Measurements from ENCODE around the gene CD6. TPM values are rescaled to one million over a fixed set of nuclear protein-coding genes. Genes with fewer than 3 reads are reported as not detected.

Gene CD6, protein sequence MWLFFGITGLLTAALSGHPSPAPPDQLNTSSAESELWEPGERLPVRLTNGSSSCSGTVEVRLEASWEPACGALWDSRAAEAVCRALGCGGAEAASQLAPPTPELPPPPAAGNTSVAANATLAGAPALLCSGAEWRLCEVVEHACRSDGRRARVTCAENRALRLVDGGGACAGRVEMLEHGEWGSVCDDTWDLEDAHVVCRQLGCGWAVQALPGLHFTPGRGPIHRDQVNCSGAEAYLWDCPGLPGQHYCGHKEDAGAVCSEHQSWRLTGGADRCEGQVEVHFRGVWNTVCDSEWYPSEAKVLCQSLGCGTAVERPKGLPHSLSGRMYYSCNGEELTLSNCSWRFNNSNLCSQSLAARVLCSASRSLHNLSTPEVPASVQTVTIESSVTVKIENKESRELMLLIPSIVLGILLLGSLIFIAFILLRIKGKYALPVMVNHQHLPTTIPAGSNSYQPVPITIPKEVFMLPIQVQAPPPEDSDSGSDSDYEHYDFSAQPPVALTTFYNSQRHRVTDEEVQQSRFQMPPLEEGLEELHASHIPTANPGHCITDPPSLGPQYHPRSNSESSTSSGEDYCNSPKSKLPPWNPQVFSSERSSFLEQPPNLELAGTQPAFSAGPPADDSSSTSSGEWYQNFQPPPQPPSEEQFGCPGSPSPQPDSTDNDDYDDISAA
- total RNA-seq: not detected in 2 replicates

DNA sequence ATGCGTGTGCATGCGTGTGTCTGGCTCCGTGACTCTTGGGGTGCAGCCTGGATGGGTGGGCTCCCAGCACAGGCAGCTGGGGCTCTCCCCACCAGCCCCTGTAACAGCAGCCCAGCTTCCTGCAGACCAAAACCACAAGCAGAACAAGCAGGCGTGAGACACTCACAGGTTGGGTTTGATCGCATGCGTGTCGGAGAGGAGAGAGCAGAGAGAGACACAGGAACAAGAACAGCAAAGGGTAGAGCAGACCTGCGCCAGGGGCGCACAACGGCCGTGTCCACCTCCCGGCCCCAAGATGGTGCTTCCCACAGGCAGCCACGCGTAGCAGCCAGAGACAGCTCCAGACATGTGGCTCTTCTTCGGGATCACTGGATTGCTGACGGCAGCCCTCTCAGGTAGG lies at the start of gene CD6:
TSS of gene CD6 (plus strand) at position 161 of the 400 bp plus-strand sequence. CDS start at position 347, 186 bp downstream.

DNA sequence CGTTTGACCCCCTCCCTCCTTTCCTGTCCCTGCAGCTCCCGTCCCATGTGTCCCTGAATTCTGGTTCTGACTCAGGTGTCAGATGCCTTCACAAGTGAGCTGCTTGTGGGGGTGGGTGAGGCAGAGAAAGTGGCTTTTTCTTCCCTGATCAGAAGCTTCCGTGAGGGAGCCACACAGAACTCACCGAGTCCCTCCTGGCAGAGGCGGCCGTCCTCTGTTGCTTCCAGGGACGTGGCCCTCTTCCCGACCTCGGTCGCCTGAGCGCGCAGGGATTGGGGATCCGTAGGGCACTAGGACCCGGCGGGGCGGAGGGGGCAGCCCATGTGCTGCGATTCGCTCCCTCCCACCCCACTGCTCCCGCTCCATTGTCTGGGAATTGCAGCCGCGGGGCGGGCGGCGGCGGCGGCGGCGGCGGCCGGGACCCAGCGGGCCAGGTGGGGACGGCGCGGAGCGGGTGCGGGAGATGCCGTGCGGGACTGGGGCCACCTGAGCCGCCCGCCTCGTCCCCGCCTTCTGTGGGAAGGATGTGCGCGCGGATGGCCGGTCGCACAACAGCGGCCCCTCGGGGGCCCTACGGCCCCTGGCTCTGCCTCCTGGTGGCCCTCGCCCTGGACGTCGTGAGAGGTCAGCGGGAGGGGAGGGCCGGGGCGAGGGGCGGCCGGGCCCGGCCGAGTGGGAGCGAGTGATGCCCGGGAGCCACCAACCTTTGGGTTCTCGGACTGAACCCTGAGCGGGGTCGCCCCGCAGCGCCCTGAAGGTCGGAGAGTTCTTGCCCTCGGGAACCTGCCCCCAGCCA lies 47.2 kb upstream of the CD6 start, which contains the start of gene TMEM132A:
TSS of gene TMEM132A (plus strand) at position 351 of the 796 bp plus-strand sequence. CDS start at position 525, 174 bp downstream.

DNA sequence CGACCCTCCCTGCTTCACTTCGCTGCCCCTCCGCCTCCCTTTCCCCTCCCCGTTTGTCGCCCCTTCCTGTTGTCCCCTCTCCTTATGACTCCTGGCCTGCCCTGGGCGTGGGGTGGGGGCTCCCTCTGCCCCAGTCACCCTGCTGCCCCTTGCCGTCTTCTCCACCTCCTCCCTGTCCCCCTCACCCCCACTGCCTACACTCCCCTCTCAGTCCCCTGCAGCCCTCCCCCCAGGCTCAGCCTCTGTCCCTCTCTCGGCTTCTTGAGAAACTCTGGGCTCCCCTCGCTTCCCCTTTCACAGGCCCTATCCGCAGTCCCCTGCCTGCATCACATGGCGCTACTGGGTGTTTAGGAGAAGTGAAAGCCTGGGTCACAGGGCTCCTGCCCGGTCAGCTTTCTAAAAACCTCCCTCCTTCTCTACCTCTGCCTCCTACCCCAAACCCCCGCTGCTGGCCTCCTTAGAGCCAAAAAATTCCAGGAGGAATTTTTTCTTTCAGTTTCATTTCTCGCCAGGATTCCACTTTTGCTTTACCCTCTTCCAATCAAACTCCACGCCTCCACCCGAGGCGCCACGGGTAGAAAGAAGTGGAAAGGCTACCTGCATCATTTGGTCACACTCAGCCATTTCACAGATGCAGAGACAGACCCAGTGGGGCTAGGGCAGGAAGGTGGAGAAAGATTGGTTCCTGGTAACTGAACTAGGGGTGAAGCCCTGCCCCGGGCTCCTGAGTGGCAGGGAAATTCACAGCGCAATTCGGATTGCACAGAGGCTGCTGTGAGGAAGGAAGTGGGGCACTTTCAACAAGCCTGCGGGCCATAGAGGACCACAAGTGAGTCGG lies 19.4 kb upstream of the CD6 start, which contains the start of gene SLC15A3:
TSS of gene SLC15A3 (minus strand) at position 273 of the 838 bp plus-strand sequence. CDS start 625 bp downstream, outside the sequence.

Other genes with a start within 250 kb of the CD6 start
- not detected in 2 replicates for gene MS4A18, start 247.0 kb upstream of the CD6 start, total RNA-seq
- not detected in 2 replicates for gene MS4A15, start 214.8 kb upstream of the CD6 start, total RNA-seq
- gene MS4A10, start 186.3 kb upstream of the CD6 start, total RNA-seq: not detected in 2 replicates
- gene CCDC86, start 129.6 kb upstream of the CD6 start, total RNA-seq: 10.9 and 22.4 TPM in 2 replicates
- gene PTGDR2, start 115.7 kb upstream of the CD6 start, total RNA-seq: not detected in 2 replicates
- not detected in 2 replicates for gene ZP1, start 104.1 kb upstream of the CD6 start, total RNA-seq
- 44.7 and 55.5 TPM in 2 replicates for gene PRPF19, start 65.1 kb upstream of the CD6 start, total RNA-seq
- gene TMEM109, start 57.5 kb upstream of the CD6 start, total RNA-seq: 45.1 and 59.1 TPM in 2 replicates
- gene TMEM132A, start 47.2 kb upstream of the CD6 start, total RNA-seq: 70.5 and 77.8 TPM in 2 replicates
- gene SLC15A3, start 19.5 kb upstream of the CD6 start, total RNA-seq: 3.9 and 20.7 TPM in 2 replicates
- gene CD5, start 130.8 kb downstream of the CD6 start, total RNA-seq: not detected in 2 replicates
- 8.7 and 8.8 TPM in 2 replicates for gene VPS37C, start 189.7 kb downstream of the CD6 start, total RNA-seq
- gene PGA3, start 231.8 kb downstream of the CD6 start, total RNA-seq: not detected in 2 replicates

All from epithelial cell of umbilical artery (primary cell).